ENCODE measurements around the gene SLC22A3. TPM values are rescaled to one million over a fixed set of nuclear protein-coding genes. Genes with fewer than 3 reads are reported as not detected.

The SLC22A3 gene, protein sequence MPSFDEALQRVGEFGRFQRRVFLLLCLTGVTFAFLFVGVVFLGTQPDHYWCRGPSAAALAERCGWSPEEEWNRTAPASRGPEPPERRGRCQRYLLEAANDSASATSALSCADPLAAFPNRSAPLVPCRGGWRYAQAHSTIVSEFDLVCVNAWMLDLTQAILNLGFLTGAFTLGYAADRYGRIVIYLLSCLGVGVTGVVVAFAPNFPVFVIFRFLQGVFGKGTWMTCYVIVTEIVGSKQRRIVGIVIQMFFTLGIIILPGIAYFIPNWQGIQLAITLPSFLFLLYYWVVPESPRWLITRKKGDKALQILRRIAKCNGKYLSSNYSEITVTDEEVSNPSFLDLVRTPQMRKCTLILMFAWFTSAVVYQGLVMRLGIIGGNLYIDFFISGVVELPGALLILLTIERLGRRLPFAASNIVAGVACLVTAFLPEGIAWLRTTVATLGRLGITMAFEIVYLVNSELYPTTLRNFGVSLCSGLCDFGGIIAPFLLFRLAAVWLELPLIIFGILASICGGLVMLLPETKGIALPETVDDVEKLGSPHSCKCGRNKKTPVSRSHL
- not detected for polyA plus RNA-seq (2013, experiment 1 of 2)
- polyA plus RNA-seq (2013, experiment 2 of 2) = not detected

DNA sequence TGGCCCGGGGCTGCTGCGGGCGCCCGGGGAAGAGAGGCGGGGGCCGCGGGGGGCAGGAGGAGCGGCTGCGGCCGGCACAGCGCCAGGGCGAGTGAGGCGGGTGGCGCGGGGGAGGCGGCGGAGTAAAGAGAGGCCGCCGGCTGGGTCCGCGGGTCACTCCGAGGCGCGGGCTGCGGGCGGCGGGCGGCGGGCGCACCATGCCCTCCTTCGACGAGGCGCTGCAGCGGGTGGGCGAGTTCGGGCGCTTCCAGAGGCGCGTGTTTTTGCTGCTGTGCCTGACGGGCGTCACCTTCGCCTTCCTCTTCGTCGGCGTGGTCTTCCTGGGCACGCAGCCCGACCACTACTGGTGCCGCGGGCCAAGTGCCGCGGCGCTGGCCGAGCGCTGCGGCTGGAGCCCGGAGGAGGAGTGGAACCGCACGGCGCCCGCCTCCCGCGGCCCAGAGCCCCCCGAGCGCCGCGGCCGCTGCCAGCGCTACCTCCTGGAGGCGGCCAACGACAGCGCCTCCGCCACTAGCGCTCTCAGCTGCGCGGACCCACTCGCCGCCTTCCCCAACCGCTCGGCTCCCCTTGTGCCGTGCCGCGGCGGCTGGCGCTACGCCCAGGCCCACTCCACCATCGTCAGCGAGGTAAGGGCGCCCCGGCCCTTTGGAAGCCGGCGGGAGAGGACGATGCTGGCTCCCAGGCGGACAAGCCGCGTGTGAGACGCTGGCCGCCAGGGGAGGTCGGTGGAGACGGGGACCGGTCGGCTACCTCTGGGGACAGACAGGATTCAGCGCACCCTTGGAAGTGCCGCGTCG, at the start of gene SLC22A3:
Gene SLC22A3 (plus strand): TSS at position 156 of the 797 bp plus-strand sequence. CDS start 42 bp downstream, at position 198.
- Histone ChIP-seq H3K27ac (ENCODE audit: low read length, poor library complexity, severe bottlenecking) (no peak within 1 kb of the TSS), H3K9ac (ENCODE audit: low read length) (peak within 1 kb of the TSS; percentile 69), H2BK15ac (ENCODE audit: low read depth, poor library complexity, severe bottlenecking) (no peak within 1 kb of the TSS), H4K8ac (ENCODE audit: low read length) (no peak within 1 kb of the TSS), H3K23ac (ENCODE audit: low read length in 2 of 2) (peak within 1 kb of the TSS in 1 of 2 experiments; percentile 9), H3K18ac (ENCODE audit: low read depth in 1 of 2, low read length in 2 of 2) (no peak within 1 kb of the TSS), H2AK5ac (ENCODE audit: low read length, severe bottlenecking) (no peak within 1 kb of the TSS), H2BK5ac (ENCODE audit: low read depth, low read length, poor library complexity, severe bottlenecking) (no peak within 1 kb of the TSS), H3K4me2 (ENCODE audit: low read length, poor library complexity, severe bottlenecking) (peak within 1 kb of the TSS; percentile 70), H3K4ac (ENCODE audit: low read depth in 1 of 2, low read length in 2 of 2) (no peak within 1 kb of the TSS), H3K27me3 (ENCODE audit: control insufficient read depth in 1 of 2, insufficient read depth in 1 of 2, low read length in 2 of 2) (peaks cover 0 to 16% of the 10 kb centered on the region in 2 experiments), H3K4me1 (ENCODE audit: control insufficient read depth, insufficient read depth, low read depth, low read length) (peaks cover 14% of the 10 kb centered on the region), H3K4me3 (ENCODE audit: insufficient read depth in 1 of 2, low read depth in 1 of 2, low read length in 2 of 2) (peak within 1 kb of the TSS; percentile 70 to 83), H2BK12ac (ENCODE audit: low read length in 2 of 2) (no peak within 1 kb of the TSS), H3K14ac (ENCODE audit: low read length in 2 of 2) (no peak within 1 kb of the TSS), H2AFZ (ENCODE audit: low read depth, low read length) (peak within 1 kb of the TSS; percentile 10), H3K36me3 (ENCODE audit: control insufficient read depth in 1 of 2, insufficient read depth in 2 of 2, low read depth in 1 of 2, low read length in 2 of 2) (peaks cover 0 to 3% of the 10 kb centered on the region in 2 experiments), H3K9me3 (ENCODE audit: control insufficient read depth, low read length) (no peaks in the 10 kb centered on the region), H3K79me1 (replicated peaks; ENCODE audit: low read length, poor library complexity, severe bottlenecking) (peaks cover 4% of the 10 kb centered on the region), H4K91ac (ENCODE audit: low read length) (no peak within 1 kb of the TSS), H2BK120ac (ENCODE audit: low read depth, low read length) (no peak within 1 kb of the TSS)
- WGBS = under 1% methylated on average over 65 of the region's 105 CpGs
- no peak for DNase-seq

DNA sequence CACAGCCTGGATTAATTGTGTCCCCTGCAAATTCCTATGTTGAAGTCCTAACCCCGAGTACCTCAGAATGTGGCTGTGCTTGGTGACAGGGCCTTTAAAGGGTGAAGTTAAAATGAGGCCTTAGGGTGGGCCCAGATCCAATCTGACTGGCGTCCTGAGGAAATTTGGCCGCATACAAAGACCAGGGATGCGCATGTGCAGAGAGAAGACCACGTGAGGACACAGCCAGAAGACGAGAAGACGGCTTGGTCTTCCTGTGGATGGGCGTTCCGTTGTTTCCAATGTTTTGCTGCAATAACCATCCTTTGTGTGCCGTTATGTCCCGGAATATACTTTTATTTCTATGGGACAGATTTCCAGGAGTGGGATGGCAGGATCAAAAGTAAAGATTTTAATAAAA, 48.6 kb upstream of the SLC22A3 start:
- no peak overlapping the region for H2BK5ac ChIP-seq (ENCODE audit: low read depth, low read length, poor library complexity, severe bottlenecking)
- H2BK120ac ChIP-seq (ENCODE audit: low read depth, low read length) = no peak overlapping the region
- H3K27ac ChIP-seq (ENCODE audit: low read length, poor library complexity, severe bottlenecking) = no peak overlapping the region
- H3K4me2 ChIP-seq (ENCODE audit: low read length, poor library complexity, severe bottlenecking) = no peak overlapping the region
- no peak overlapping the region for H2AK5ac ChIP-seq (ENCODE audit: low read length, severe bottlenecking)
- no peak overlapping the region for H3K18ac ChIP-seq (ENCODE audit: low read depth in 1 of 2, low read length in 2 of 2)
- 91% methylated on average over 11 of the region's 11 CpGs for WGBS
- peaks cover 3% of the 10 kb centered on the region for H3K4me1 ChIP-seq (ENCODE audit: control insufficient read depth, insufficient read depth, low read depth, low read length)
- no peak overlapping the region for H3K14ac ChIP-seq (ENCODE audit: low read length in 2 of 2)
- H2BK15ac ChIP-seq (ENCODE audit: low read depth, poor library complexity, severe bottlenecking) = no peak overlapping the region
- no peak overlapping the region for H4K8ac ChIP-seq (ENCODE audit: low read length)
- H3K9me3 ChIP-seq (ENCODE audit: control insufficient read depth, low read length) = no peaks in the 10 kb centered on the region
- no peak overlapping the region for H2BK12ac ChIP-seq (ENCODE audit: low read length in 2 of 2)
- H3K23ac ChIP-seq (ENCODE audit: low read length in 2 of 2) = no peak overlapping the region
- no peak overlapping the region for H4K91ac ChIP-seq (ENCODE audit: low read length)
- H2AFZ ChIP-seq (ENCODE audit: low read depth, low read length) = no peak overlapping the region
- no peaks in the 10 kb centered on the region for H3K27me3 ChIP-seq (ENCODE audit: control insufficient read depth in 1 of 2, insufficient read depth in 1 of 2, low read length in 2 of 2)
- H3K9ac ChIP-seq (ENCODE audit: low read length) = no peak overlapping the region
- DNase-seq = no peak
- no peaks in the 10 kb centered on the region for H3K79me1 ChIP-seq (replicated peaks; ENCODE audit: low read length, poor library complexity, severe bottlenecking)
- H3K36me3 ChIP-seq (ENCODE audit: control insufficient read depth in 1 of 2, insufficient read depth in 2 of 2, low read depth in 1 of 2, low read length in 2 of 2) = no peaks in the 10 kb centered on the region
- H3K4ac ChIP-seq (ENCODE audit: low read depth in 1 of 2, low read length in 2 of 2) = no peak overlapping the region
- H3K4me3 ChIP-seq (ENCODE audit: insufficient read depth in 1 of 2, low read depth in 1 of 2, low read length in 2 of 2) = no peak overlapping the region

DNA sequence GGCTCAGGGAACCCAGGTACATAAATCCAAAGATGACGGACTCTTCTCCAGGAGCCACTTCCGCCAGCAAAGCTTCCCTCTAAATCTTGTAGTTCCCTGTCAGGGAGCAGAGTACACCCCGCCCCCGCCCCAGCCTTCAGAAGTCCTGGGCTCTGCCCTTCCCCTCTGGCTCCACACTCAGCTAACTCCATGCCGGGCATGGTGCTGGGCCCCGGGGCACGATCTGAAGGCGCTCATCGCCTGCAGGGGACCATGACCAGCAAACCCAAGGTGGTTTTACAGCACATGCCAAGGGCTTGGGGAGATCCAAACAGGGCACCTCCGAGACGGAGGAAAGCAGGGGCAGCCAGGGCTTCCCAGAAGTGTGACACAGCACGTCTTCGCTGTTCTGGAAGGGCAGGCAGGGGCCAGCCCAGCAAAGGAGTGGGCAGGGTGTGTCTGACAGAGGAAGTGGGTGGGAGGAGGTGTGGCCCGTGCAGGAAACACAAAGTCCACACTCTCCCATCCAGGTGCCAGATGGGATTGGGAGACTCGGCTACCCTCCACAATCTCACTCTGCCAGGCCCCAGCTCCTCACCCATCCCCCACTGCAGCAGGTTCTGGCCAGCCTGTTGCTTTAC, 48.0 kb upstream of the SLC22A3 start:
- no peak overlapping the region for H2BK12ac ChIP-seq (ENCODE audit: low read length in 2 of 2)
- H3K4me2 ChIP-seq (ENCODE audit: low read length, poor library complexity, severe bottlenecking) = no peak overlapping the region
- 64% methylated on average over 14 of the region's 15 CpGs for WGBS
- no peaks in the 10 kb centered on the region for H3K79me1 ChIP-seq (replicated peaks; ENCODE audit: low read length, poor library complexity, severe bottlenecking)
- H3K4me1 ChIP-seq (ENCODE audit: control insufficient read depth, insufficient read depth, low read depth, low read length) = peaks cover 3% of the 10 kb centered on the region
- no peak overlapping the region for H4K8ac ChIP-seq (ENCODE audit: low read length)
- H3K9ac ChIP-seq (ENCODE audit: low read length) = no peak overlapping the region
- H2AK5ac ChIP-seq (ENCODE audit: low read length, severe bottlenecking) = no peak overlapping the region
- no peak overlapping the region for H3K4ac ChIP-seq (ENCODE audit: low read depth in 1 of 2, low read length in 2 of 2)
- H2BK120ac ChIP-seq (ENCODE audit: low read depth, low read length) = no peak overlapping the region
- H2AFZ ChIP-seq (ENCODE audit: low read depth, low read length) = no peak overlapping the region
- no peak overlapping the region for H3K23ac ChIP-seq (ENCODE audit: low read length in 2 of 2)
- H2BK5ac ChIP-seq (ENCODE audit: low read depth, low read length, poor library complexity, severe bottlenecking) = no peak overlapping the region
- DNase-seq = no peak
- no peak overlapping the region for H3K4me3 ChIP-seq (ENCODE audit: insufficient read depth in 1 of 2, low read depth in 1 of 2, low read length in 2 of 2)
- H3K27ac ChIP-seq (ENCODE audit: low read length, poor library complexity, severe bottlenecking) = no peak overlapping the region
- H3K36me3 ChIP-seq (ENCODE audit: control insufficient read depth in 1 of 2, insufficient read depth in 2 of 2, low read depth in 1 of 2, low read length in 2 of 2) = no peaks in the 10 kb centered on the region
- no peak overlapping the region for H3K14ac ChIP-seq (ENCODE audit: low read length in 2 of 2)
- no peak overlapping the region for H3K18ac ChIP-seq (ENCODE audit: low read depth in 1 of 2, low read length in 2 of 2)
- no peak overlapping the region for H4K91ac ChIP-seq (ENCODE audit: low read length)
- H3K27me3 ChIP-seq (ENCODE audit: control insufficient read depth in 1 of 2, insufficient read depth in 1 of 2, low read length in 2 of 2) = no peaks in the 10 kb centered on the region
- H3K9me3 ChIP-seq (ENCODE audit: control insufficient read depth, low read length) = no peaks in the 10 kb centered on the region
- H2BK15ac ChIP-seq (ENCODE audit: low read depth, poor library complexity, severe bottlenecking) = no peak overlapping the region
